ENCODE measurements around the gene NLGN1.

NLGN1 gene

GRCh38 chr3:173839859-173840258 is 442.3 kb downstream of the NLGN1 start:
- no peak for ATAC-seq
- TF ChIP-seq ZNF70 (CRISPR knock-in tag; IDR thresholded peaks at IDR 0.05): no peak
- TF ChIP-seq PPARA (CRISPR knock-in tag; IDR thresholded peaks at IDR 0.05; ENCODE audit: borderline replicate concordance): no peak
- no peak for TF ChIP-seq TCF4 (CRISPR knock-in tag; IDR thresholded peaks at IDR 0.05; ENCODE audit: borderline replicate concordance)
- TF ChIP-seq OSR1 (CRISPR knock-in tag; IDR thresholded peaks at IDR 0.05): no peak
- no peak for TF ChIP-seq CSDC2 (CRISPR knock-in tag; IDR thresholded peaks at IDR 0.05)
- TF ChIP-seq CSRNP3 (CRISPR knock-in tag; IDR thresholded peaks at IDR 0.05): no peak
- TF ChIP-seq CREB5 (CRISPR knock-in tag; IDR thresholded peaks at IDR 0.05; ENCODE audit: low read depth): no peak
- TF ChIP-seq, protein P1, sequence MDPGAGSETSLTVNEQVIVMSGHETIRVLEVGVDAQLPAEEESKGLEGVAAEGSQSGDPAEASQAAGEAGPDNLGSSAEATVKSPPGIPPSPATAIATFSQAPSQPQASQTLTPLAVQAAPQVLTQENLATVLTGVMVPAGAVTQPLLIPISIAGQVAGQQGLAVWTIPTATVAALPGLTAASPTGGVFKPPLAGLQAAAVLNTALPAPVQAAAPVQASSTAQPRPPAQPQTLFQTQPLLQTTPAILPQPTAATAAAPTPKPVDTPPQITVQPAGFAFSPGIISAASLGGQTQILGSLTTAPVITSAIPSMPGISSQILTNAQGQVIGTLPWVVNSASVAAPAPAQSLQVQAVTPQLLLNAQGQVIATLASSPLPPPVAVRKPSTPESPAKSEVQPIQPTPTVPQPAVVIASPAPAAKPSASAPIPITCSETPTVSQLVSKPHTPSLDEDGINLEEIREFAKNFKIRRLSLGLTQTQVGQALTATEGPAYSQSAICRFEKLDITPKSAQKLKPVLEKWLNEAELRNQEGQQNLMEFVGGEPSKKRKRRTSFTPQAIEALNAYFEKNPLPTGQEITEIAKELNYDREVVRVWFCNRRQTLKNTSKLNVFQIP (CRISPR knock-in tag; IDR thresholded peaks at IDR 0.05; ENCODE audit: borderline replicate concordance, low read depth): no peak

DNA sequence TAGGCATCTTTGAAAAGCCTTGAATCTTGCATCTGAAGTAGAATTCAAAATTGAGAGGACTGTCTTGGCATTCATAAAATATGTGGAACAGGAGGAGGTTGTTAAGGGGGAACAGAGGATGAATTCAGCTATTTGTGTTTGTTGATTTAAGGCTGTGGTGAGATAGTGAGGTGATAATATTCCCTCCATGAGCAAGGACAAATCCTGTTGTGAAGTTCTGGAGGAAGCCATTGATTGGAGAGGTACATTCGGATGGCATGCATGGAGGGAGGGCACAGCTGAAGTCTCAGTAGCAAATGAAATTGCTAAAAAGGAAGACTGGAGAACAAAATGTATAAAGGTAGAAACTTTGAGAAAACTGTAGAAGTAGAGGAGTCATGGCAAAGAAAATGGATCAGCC is 443.8 kb downstream of the NLGN1 start:
- no peak for ATAC-seq
- TF ChIP-seq GLIS3 (CRISPR knock-in tag; IDR thresholded peaks at IDR 0.05) (no peak), TSHZ2 (CRISPR knock-in tag; IDR thresholded peaks at IDR 0.05) (no peak)

DNA sequence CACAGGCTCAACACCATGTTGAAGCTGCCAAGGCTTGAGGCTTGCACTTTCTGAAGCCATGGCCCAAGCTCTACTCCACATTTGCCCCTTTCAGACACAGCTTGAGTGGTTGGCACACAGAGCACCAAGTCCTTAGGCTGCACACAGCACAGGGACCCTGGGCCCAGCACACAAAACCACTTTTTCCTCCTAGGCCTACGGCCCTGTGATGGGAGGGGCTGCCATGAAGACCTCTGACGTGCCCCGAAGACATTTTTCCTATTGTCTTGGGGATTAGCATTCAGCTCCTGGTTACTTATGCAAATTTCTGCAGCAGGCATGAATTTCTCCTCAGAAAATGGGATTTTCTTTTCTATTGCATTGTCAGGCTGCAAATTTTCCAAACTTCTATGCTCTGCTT is 445.5 kb downstream of the NLGN1 start:
- no peak for ATAC-seq
- TF ChIP-seq PPARA (CRISPR knock-in tag; IDR thresholded peaks at IDR 0.05; ENCODE audit: borderline replicate concordance): no peak
- TF ChIP-seq TSHZ2 (CRISPR knock-in tag; IDR thresholded peaks at IDR 0.05): no peak
- TF ChIP-seq GLIS3 (CRISPR knock-in tag; IDR thresholded peaks at IDR 0.05): no peak
- no peak for TF ChIP-seq CSDC2 (CRISPR knock-in tag; IDR thresholded peaks at IDR 0.05)
- TF ChIP-seq ARNTL (CRISPR knock-in tag; IDR thresholded peaks at IDR 0.05; ENCODE audit: borderline replicate concordance, low read depth): no peak
- no peak for TF ChIP-seq ZC3H10 (CRISPR knock-in tag; IDR thresholded peaks at IDR 0.05)
- TF ChIP-seq ZNF70 (CRISPR knock-in tag; IDR thresholded peaks at IDR 0.05): no peak
- no peak for TF ChIP-seq OSR1 (CRISPR knock-in tag; IDR thresholded peaks at IDR 0.05)
- TF ChIP-seq TOX (CRISPR knock-in tag; IDR thresholded peaks at IDR 0.05; ENCODE audit: borderline replicate concordance): no peak
- TF ChIP-seq, protein P1 (CRISPR knock-in tag; IDR thresholded peaks at IDR 0.05; ENCODE audit: borderline replicate concordance, low read depth): no peak
- no peak for TF ChIP-seq ZFP30 (CRISPR knock-in tag; IDR thresholded peaks at IDR 0.05)
- no peak for TF ChIP-seq CSRNP3 (CRISPR knock-in tag; IDR thresholded peaks at IDR 0.05)
- TF ChIP-seq PATZ1 (CRISPR knock-in tag; IDR thresholded peaks at IDR 0.05; ENCODE audit: borderline replicate concordance): no peak
- TF ChIP-seq ISL1 (CRISPR knock-in tag; IDR thresholded peaks at IDR 0.05): no peak
- TF ChIP-seq TCF4 (CRISPR knock-in tag; IDR thresholded peaks at IDR 0.05; ENCODE audit: borderline replicate concordance): no peak
- no peak for TF ChIP-seq ESRRG (CRISPR knock-in tag; IDR thresholded peaks at IDR 0.05)

All from SK-N-SH treated with all-trans-retinoic acid at 6 μM for 48 hours (cell line).